GM18502 (cell line): ENCODE results near the gene UBAP1L.
"Not testable (repeated sequence)": the region's sequence is repeated elsewhere in the genome, so short reads cannot be mapped to it uniquely, and the experiment has no call there.

ENCODE experiments used
- ATAC-seq: cut with Tn5 transposase; IDR thresholded peaks from one replicate; pipeline ENCODE4 v1.9.1; 2021; ENCODE audit warnings: mild to moderate bottlenecking; ENCODE audit not compliant: unreplicated experiment, poor library complexity

Gene UBAP1L

GRCh38 chr15:65085990-65086679, 28.9 kb downstream of the UBAP1L start:
- ATAC-seq, result no peak

- ATAC-seq, result no peak
These were observed 29.7 kb downstream of the UBAP1L start for GRCh38 chr15:65085207-65085753.

- ATAC-seq, result no peak
These were observed 30.3 kb downstream of the UBAP1L start for GRCh38 chr15:65084500-65085206.

GRCh38 chr15:65083262-65083701, 31.7 kb downstream of the UBAP1L start:
- no peak for ATAC-seq

GRCh38 chr15:65082303-65082953, 32.6 kb downstream of the UBAP1L start:
- no peak for ATAC-seq

- no peak for ATAC-seq
These were observed 33.2 kb downstream of the UBAP1L start for GRCh38 chr15:65081758-65082157.

GRCh38 chr15:65081270-65081669, 33.7 kb downstream of the UBAP1L start:
- ATAC-seq, result no peak

- ATAC-seq, result no peak
These were observed 35.4 kb downstream of the UBAP1L start for GRCh38 chr15:65079580-65079979.

- no peak for ATAC-seq
These were observed 37.0 kb downstream of the UBAP1L start for GRCh38 chr15:65077981-65078352.

- no peak for ATAC-seq
These were observed 37.6 kb downstream of the UBAP1L start for GRCh38 chr15:65077291-65077980.

GRCh38 chr15:65076486-65077290, 38.3 kb downstream of the UBAP1L start, which contains the start of gene KBTBD13:
Gene KBTBD13 (plus strand): TSS chr15:65076746. CDS start chr15:65076816, 70 bp downstream.
- no peak for ATAC-seq

GRCh38 chr15:65075607-65076395, 39.2 kb downstream of the UBAP1L start:
- not testable (repeated sequence) for ATAC-seq

GRCh38 chr15:65074946-65075345, 40.1 kb downstream of the UBAP1L start:
- not testable (repeated sequence) for ATAC-seq

GRCh38 chr15:65072617-65073016, 42.4 kb downstream of the UBAP1L start:
- ATAC-seq, result no peak

- no peak for ATAC-seq
These were observed 43.0 kb downstream of the UBAP1L start for GRCh38 chr15:65072027-65072426.

GRCh38 chr15:65071381-65071811, 43.6 kb downstream of the UBAP1L start:
- ATAC-seq, result no peak

- no peak for ATAC-seq
These were observed 45.0 kb downstream of the UBAP1L start for GRCh38 chr15:65069779-65070546.

- no peak for ATAC-seq
These were observed 45.8 kb downstream of the UBAP1L start for GRCh38 chr15:65069179-65069578.
